Fibroblast of skin of right quadriceps (primary cell): Measurements from ENCODE around the gene ACSS3.
"Not testable (repeated sequence)": the region's sequence is repeated elsewhere in the genome, so short reads cannot be mapped to it uniquely, and the experiment has no call there.

Experiments
- DNase-seq: peaks from one replicate; pipeline ENCODE4 v3.0.0-alpha.2; 2013

Gene ACSS3

GRCh38 chr12:81168445-81168844, 90.6 kb downstream of the ACSS3 start:
- DNase-seq: no peak

GRCh38 chr12:81170072-81170471, 92.2 kb downstream of the ACSS3 start:
- DNase-seq: peak; percentile 71

DNA sequence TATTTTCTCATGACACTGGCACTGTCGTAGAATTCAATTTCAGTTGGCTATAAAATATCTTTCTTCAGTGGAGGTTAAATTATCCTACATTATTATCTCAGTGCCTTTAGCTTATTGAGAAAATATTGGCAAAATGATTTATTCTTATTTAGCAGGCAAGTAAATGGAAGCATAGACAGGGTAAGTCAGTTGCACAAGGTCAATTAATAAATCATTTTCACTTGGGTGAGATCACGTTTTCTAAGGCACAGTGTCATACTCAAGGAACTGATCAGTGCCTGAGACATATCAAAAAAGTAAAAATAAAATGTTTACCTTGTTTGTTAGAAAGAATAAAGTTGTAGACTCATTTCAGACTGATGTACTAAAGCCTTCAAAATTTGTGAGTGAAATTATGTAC, 95.0 kb downstream of the ACSS3 start:
- DNase-seq: no peak

DNA sequence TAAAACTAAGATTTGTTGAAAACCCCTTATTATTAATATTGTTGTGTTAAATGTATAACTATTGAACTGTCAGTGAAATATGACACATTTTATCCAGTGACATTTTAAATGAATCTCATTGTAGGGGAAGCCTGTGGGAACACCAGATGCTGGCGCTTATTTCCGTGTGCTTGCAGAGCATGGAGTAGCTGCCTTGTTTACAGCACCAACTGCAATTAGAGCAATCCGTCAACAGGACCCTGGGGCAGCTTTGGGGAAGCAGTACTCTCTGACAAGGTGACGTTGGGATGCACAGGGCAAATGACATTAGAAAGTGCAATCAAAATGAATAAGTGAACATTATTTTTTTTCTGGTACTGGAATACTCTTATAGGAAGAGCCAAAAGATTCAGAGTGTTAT, 96.8 kb downstream of the ACSS3 start:
- DNase-seq: no peak

DNA sequence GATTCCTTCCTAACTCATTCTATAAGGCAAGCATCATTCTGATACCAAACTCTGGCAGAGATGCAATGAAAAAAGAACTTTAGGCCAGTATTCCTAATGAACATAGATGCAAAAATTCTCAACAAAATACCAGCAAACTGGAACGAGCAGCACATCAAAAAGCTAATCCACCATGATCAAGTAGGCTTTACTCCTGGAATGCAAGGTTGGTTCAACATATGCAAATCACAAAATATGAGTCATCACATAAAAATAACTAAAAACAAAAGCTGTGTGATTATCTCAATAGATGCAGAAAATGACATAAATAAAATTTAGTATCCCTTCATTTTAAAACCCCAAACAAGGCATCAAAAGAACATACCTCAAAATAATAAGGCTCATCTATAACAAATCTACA, 98.9 kb downstream of the ACSS3 start:
- DNase-seq: peak; percentile 7

DNA sequence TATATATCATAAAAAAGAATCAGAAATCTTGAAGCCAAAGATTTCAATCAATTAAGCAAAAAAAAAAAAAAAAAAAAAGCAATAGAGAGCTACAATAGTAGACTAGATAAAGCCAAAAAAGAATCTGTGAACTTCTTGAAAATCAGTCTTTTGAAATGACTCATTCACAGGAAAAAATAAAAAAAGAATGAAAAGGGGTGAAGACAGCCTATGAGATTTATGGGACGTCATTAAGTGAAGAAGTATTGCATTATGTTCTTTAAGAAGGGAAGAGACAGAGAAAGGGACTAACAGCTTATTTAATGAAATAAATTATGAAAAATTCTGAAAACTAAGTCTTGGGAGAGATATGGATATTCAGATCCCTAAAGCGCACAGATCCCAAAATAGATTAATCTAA, 103.8 kb downstream of the ACSS3 start:
- DNase-seq: peak; percentile 53

DNA sequence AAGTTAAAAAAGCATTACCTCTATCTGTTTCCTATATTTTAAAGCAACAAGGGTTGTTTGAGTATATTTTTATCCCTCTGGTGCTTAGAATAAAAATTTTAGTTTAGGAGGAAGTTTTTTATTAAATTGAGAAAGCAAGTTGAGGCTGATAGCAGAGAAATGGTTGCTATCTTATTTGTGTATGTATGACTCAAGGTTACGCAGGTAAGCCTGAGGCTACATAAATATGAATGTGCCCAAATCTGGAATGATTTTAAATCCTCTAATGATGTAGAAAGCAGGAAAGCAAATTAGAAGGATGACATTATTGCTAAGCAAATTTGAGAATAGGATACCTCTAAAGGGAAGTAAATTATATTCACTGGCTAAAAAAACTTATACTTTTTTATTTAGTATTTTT, 109.8 kb downstream of the ACSS3 start:
- DNase-seq: no peak

- DNase-seq: no peak
Observed at GRCh38 chr12:81196595-81196994, 118.7 kb downstream of the ACSS3 start.

DNA sequence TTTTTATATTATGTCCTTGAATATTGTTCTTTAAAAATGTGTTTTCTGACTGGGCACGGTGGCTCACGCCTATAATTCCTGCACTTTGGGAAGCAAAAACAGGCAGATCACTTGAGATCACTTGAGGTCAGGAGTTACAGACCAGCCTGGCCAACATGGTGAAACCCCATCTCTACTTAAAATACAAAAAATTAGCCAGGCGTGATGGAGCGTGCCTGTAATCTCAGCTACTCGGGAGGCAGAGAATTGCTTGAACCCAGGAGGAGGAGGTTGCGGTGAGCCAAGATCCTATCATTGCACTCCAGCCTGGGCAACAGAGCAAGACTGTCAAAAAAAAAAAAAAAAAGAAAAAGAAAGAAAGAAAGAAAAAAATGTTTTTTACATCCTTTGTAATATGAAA, 122.7 kb downstream of the ACSS3 start:
- DNase-seq: not testable (repeated sequence)

- no peak for DNase-seq
Observed at GRCh38 chr12:81203671-81204204, 125.9 kb downstream of the ACSS3 start.

DNA sequence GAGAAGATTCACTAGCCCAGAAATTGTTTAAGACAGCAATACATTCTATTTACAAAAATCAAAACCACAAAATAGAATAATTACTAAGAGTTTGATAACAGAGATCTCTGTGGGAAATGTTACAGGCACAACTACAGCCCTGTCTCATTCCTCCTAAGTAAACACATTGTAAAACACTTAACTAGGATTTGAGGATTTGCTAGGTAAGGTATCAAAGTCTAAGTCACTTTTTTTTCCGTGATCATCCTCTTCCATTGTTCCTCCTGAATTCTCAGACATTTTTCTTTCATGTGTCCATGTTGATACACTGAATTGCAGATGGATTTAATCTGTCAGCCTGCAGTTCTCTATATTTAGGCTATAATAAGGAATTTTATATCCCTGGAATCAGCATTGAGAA, 127.5 kb downstream of the ACSS3 start:
- DNase-seq: no peak

DNA sequence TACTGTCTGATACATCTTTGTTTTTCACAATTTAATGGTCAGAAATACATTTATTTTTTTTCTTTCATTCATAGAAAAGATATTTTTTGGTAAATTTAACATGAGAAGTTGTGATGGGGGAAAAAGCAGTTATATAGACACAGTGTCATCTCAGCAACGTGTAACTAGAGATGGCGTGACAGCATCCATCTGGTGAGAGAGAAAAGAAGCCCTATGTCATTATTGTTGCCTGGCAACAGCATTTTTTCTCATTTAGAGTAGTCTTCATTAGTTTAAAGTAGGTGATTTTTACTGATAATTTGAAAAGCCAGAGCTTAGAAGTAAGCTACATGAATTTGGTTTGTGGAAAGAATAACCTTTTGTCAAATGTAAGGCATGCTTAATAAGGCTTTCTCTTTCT, 128.6 kb downstream of the ACSS3 start:
- no peak for DNase-seq

- DNase-seq: no peak
Observed at GRCh38 chr12:81207173-81207572, 129.3 kb downstream of the ACSS3 start.

GRCh38 chr12:81207664-81208063, 129.8 kb downstream of the ACSS3 start:
- no peak for DNase-seq

GRCh38 chr12:81208187-81208911, 130.5 kb downstream of the ACSS3 start:
- peak; percentile 91 for DNase-seq

GRCh38 chr12:81209012-81209411, 131.1 kb downstream of the ACSS3 start:
- peak; percentile 67 for DNase-seq

DNA sequence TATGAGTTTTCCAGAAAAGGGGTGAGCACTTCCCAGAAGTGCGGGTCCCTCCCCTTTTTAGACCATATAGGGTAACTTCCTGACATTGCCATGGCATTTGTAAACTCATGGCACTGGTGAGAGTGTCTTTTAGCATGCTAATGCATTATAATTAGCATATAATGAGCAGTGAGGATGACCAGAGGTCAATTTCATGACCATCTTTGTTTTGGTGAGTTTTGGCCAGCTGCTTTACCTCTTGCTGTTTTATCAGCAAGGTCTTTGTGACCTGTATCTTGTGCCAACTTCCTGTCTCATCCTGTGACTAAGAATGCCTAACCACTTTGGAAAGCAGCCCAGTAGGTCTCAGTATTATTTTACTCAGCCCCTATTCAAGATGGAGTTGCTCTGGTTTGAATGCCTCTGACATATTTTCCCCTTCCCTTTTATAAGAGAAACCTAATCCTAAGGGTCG, 131.9 kb downstream of the ACSS3 start:
- DNase-seq: peak; percentile 65

GRCh38 chr12:81211306-81211705, 133.4 kb downstream of the ACSS3 start:
- DNase-seq: no peak

DNA sequence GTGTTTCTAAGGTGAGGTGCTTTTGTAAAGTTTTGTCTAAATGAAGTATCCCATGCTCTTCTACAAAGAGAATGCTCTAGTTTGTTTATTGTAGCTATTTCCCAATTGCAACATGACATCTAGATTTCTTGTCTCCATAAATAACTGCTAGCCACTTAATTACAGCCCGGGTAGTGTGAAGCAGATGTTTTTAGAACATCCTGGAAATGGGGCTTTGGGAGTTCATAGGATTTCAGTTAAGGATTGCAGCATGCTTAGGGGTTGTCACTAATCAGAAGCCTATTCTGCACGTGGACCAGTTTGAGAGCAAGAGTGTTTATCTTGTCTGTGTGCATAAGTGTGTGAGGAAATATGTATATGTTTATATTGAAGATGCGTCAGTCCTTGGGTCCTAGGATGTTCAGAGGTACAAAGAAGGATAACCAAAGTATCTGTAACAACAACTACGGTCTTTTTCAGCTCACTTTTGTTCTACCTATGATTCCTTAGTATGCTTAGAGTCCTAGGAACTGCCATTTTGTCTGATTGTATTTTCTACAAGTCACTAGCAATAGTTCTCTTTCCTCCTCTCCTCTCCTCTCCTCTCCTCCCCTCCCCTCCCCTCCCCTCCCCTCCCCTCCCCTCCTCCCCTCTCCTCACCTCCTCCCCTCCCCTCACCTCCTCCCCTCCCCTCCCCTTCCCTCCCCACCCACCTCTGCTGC, 135.3 kb downstream of the ACSS3 start:
- DNase-seq: peak; percentile 66

DNA sequence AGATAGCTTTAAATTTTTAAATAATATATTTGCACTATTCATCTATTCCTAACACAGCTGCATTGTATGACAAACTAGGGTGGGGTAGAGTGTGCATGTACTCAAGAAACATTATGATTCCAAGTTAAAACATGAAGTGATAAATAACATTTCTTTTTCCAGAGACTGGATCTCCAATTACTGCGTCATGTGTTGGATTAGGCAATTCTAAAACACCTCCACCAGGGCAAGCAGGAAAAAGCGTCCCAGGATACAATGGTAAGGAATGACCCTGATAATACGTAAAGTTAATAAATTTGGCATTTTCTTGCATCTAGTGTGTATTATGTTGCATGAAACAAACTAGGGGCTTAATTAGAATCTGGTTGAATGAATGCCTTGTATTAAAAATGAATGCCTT, 138.9 kb downstream of the ACSS3 start:
- no peak for DNase-seq

DNA sequence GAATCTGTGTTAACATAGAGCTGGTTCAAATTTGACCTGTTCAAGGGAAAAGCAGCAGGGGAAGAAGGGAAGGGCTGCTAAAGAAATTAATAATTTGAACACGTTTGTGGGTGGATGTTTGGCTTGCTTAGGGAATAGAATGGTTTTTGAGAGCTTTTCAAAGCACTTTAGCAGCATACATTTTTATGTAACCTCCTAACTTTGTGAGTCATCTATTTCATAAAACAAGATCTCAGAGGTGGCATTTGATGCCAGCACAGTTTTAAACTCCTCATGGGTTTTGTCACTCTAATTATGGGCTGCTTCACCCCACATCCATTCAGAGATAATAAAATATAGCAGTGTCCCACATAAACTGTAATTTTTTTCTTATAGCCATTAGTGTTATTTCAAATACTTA, 143.8 kb downstream of the ACSS3 start:
- peak; percentile 11 for DNase-seq

GRCh38 chr12:81222846-81223592, 145.1 kb downstream of the ACSS3 start:
- DNase-seq: peak; percentile 85

DNA sequence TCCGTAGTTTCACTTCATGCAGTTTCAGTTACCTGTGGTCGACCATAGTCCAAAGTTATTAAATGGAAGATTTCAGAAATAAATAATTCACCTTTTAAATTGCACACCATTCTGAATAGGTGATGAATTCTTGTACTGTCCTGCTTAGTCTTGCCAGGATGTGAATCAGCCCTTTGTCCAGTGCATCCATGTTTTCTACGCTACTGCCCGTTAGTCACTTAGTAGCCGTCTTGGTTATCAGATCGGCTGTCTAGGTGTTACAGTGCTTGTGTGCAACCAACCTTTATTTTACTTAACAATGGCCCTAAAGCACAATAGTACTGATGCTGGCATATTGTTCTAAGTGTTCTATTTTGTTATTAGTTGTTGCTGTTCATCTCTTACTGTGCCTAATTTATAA, 146.7 kb downstream of the ACSS3 start:
- DNase-seq: no peak

- no peak for DNase-seq
Observed at GRCh38 chr12:81229759-81230158, 151.9 kb downstream of the ACSS3 start.
